Stimulated activated CD8-positive, alpha-beta memory T cell treated with anti-CD3 and anti-CD28 coated beads, Interleukin-7, amount 100 ng/mL, for 24 hours (primary cell): ENCODE results near the gene CARD9.

Source experiments
- DNase-seq: peaks from one replicate; pipeline ENCODE4 v3.0.0-alpha.2; 2020; ENCODE audit warnings: low read depth

Gene CARD9

DNA sequence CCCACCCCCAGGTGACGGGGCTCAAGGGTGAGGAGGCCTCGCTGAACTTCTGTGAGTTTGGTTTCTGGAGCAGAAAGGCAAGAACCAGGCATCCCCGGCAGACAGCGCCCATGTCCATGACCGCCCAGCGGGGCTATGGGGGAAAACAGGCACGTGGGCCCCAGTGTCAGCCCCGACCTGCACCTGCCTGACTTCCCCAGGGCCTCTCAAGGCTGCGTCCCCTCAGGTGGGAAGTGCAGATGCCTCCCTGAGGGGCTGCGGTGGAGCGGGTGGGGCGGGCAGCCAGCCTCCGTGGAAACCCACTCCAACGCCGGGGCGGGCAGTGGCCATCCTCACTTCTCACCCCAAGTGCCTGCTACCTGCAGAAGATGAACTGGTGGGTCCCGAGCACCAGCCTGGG, 6.9 kb upstream of the CARD9 start:
- DNase-seq, result no peak

DNA sequence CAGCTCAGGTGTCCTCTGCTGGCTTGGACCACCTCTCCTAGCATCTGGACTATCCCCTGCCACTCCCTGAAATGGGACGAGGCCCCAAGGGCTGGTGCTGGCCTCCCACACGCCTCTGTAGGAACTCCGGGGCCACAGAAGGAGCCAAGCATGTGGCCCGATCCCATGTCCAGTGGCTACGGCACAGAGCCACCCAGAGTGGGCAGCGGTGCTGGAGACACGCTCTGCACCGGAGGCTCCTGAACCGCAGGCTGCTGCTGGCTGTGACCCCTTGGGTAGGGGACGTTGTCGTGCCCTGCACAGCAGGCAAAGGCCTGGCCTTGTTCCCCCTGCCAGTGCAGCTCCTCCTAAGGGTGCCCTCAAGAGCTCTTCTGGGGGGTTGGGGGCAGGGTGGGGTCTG, 6.4 kb upstream of the CARD9 start:
- no peak for DNase-seq

GRCh38 chr9:136379401-136379800, 5.9 kb upstream of the CARD9 start:
- no peak for DNase-seq

- no peak for DNase-seq
Measured at GRCh38 chr9:136379003-136379287, 5.5 kb upstream of the CARD9 start.

DNA sequence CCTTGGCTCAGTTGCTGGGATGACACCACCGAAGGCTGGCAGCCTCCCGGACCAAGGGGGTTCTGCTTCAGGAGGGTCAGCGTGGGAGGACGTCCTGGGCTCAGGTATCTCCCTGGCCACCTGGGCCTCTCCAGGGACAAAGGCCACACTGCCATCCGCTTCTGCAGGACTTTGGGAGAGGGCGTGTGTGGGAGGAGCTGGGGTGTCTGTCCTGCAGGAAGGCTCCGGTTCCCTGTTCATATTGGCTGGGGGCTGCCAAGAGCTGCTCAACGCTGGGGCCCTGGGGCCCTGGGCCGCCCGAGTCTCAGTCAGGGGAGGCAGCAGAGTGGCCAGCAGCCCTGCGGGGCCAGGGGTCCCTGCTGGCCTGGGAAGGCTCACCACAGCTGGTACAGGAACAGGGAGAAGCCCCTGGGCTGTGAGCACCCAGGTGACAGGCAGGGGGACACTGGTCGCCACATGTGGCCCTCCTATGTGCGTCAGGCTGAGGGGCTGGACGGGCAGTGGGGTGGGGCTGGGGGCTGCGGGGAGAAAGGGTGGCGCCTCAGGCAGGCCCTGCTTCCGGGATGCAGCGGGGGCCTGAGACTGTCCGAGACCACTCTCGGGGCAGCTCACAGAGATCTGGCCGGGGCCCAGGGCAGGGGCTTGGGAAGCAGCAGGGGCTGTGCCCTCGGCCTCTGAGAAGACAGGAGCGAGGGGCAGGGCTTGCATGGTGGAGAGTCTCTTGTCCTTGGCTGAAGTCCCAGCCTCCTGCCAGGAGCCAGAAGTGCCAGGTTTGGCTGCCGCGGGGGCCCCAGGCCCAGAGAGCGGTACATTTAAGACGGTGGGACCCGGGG, 4.9 kb upstream of the CARD9 start:
- DNase-seq, result no peak

- no peak for DNase-seq
Measured at GRCh38 chr9:136377341-136378169, 4.1 kb upstream of the CARD9 start.

DNA sequence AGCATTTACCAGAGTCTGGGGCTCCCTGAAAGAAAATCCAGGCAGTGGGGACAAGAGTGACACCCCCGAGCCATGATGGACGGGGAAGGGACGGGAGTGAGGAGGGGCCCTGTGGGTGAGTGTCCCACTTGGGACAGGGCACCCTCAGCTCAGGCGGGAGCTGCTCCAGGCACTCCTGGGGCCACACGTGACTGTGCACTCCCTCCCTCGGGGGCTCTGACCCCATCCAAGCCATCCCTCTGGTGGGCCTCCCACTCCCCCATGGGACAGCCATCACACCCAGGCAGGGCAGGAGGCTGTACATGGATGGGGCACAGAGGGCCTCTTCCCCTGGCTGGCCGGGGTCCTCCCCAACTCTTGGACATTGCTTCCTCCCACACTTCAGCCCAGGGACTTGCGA, 3.0 kb upstream of the CARD9 start:
- no peak for DNase-seq

DNA sequence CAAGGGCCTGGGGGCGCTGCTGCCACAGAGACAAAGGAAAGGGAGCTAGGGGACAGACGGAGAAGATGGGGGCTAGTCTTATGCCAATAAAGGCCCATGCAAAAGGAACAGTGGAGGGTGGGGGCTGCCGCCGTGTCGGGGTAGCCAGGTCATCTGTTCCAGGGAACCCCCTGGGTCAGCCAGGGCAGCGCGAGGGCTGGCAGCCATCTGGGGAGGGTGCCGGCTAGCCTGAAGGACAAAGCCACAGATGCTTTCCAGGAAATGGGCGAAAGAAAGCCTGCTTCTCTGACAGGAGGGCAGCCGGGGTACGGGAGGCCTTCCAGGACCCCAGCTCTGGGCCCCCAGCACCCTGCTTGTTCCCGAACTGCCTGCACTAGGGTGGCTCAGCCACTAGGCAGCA, 1.6 kb upstream of the CARD9 start:
- no peak for DNase-seq

DNA sequence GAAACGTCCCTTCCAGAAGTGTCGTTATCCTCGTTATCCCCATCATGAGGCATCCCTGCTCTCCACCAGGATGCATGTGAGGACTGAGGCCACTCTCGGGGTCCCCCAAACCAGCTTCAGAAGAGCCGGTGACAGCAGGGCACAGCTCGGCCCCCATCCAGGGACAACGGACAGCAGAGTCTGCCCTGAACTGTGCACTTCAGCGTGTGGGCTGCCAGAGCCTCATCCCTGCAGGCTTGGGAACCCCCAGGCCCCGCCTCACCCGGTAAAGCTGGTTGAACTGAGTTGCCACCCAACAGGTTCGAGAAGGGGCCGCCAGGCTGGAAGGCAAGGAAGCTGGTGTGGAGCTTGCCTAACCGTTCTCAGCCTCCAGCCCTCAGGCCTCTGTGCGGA, 710 bp upstream of the CARD9 start:
- no peak for DNase-seq

GRCh38 chr9:136372561-136373299, 739 bp downstream of the CARD9 start:
- DNase-seq, result no peak

- no peak for DNase-seq
Measured at GRCh38 chr9:136372006-136372405, 1.5 kb downstream of the CARD9 start.

DNA sequence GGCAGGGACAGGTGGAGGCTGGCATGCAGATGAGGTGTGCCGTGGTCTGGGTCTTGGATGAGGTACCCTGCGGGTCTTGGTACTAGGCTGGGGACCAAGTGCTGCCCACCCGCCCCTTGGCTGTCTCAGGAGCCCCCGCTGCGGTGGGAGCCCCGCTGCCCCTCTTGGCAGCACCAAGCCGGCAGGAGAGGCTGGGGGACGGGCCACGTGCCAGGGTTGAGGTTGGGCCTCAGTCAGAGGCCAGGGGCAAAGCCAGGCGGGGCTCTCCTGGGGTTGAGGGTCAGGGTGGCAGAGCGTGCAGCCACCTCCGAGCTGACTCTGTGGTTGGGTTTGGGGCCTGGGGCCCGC, 2.0 kb downstream of the CARD9 start:
- DNase-seq, result no peak

DNA sequence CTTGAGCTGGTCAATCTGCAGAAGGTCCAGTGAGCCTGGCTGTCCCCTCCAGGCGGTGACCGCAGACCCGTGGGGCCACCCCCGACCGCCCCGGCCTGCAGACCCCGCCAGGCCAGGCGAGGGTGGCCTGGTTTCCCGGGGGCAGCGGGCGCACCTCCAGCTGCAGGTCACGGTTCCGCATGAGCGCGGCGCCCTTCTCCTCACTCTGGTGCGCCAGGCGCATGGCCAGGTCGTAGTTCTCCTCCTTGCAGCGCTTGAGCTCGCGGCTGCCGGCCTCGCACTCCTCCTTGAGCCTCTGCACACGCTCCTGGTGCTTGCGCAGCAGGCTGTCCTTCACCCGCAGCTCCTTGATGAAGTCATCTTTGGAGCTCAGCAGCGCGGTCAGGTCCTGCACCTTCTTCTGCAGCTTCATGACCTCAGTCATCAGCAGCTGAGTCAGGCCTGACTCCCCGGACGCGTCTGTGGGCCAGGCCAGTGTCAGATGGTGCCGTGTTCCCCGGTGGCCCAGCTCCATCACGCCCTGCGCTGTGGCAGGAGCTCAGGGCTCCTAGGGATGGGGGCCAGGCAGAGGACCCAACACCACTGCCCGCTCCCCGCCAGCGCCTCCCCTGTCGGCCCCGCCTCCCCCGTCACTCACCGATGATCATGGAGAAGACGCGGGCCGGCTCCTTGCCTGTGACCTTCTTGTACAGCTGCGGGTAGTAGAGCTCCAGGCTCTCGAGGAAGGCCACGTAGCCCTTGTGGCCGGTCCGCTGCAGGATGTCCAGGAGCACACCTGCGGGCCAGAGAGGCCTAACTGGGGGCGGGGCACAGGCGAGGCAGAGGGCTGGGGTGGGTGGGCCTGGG, 2.6 kb downstream of the CARD9 start:
- DNase-seq, result no peak

- DNase-seq, result no peak
Measured at GRCh38 chr9:136370037-136370436, 3.4 kb downstream of the CARD9 start.

GRCh38 chr9:136368190-136368589, 5.3 kb downstream of the CARD9 start:
- DNase-seq, result no peak

DNA sequence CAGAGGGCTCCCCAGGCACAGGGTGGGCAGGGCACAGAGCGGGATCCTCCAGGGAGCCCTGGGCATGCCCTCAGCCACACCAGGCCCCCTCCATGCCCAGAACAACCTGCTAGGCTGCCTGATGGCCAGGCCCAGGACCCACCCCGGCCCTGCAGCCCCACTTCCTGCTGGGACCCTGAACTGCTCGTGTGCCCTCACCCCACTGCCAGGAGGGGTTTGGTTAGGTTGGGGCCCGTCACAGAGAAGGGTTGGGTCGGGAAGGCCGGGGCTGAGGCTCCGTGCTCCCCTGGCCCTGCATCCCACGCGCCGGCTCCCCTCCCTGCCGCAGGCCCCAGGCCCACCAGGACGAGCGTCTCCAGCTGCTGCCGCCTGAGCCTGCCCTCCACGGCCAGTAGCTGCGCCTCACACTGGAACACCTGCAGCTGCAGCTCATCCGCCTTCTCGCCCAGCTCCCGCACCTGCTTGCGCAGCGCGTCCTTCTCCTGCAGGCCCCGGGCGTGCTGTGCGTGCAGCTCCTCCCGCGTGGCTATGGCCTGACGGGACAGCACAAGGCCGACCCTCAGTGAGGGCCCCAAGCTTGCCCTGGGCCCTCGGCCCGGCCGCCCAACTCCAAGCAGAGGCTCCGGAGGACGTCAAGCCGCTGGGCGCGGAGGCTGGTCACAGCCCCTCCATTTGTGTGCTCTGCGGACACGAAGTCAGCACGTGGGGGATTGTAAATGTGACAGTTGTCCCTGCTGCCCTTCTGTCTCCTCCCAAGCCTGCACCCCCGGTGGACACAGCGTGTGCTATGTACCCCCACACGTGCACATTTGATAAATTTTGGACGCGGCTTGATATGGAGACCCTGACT, 5.9 kb downstream of the CARD9 start:
- DNase-seq, result no peak

DNA sequence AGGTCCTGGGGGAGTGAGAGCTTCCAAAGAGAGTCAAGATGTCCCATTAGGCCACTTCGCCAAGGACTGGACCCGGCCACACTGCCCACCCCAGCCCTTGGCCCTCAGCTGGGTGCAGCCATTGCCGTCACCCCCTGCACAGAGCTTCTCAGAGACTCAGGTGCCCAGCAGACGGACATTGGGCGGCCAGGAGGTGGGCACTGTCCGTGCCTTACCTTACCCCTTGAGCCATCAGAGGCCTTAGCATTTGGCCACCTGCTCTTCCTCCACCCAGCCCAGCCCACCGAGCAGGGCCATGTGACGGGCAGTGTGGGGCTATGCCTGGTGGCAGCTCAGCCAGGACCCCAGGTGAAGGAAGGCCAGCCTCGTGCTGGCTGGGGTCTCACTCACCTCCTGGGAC, 6.6 kb downstream of the CARD9 start:
- no peak for DNase-seq

GRCh38 chr9:136365775-136366222, 7.7 kb downstream of the CARD9 start:
- no peak for DNase-seq

GRCh38 chr9:136364942-136365774, 8.3 kb downstream of the CARD9 start:
- no peak for DNase-seq
